ENCODE results near the gene SURF2. TPM values are rescaled to one million over a fixed set of nuclear protein-coding genes. Genes with fewer than 3 reads are reported as not detected.

Gene SURF2
- total RNA-seq = 13.9 and 21.3 TPM in 2 replicates

DNA sequence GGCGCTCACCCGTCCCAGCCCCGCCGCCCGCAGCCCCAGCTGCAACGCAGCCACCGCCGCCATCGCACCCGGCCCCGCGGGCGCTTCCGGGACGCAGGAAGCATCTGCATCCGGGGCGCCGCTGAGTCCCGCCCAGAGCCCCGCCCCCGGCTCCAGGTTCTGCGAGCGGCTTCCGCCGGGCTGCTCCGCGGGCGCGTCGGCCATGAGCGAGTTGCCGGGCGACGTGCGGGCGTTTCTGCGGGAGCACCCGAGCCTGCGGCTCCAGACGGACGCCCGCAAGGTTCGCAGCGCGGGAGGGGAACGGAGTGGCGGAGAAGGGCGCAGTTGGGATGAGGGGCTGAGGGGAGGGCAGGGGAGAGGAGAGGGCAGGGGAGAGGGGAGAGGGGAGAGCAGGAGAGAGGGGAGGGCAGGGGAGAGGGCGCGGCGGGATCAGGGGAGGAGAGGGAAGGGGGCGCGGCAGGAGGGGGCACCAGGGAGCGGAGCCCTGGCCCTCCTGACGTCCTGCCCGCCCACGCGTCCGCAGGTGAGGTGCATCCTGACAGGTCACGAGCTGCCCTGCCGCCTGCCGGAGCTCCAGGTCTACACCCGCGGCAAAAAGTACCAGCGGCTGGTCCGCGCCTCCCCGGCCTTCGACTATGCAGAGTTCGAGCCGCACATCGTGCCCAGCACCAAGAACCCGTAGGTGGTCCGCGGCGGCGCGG is at the start of gene SURF2, which contains the start of gene SURF1:
Gene SURF2, plus strand, starts transcription at position 160 of the 701 bp plus-strand sequence. Its CDS starts 43 bp downstream, at position 203.
Gene SURF1, minus strand, starts transcription at position 97 of the 701 bp plus-strand sequence. Its CDS starts 34 bp downstream, at position 63.

DNA sequence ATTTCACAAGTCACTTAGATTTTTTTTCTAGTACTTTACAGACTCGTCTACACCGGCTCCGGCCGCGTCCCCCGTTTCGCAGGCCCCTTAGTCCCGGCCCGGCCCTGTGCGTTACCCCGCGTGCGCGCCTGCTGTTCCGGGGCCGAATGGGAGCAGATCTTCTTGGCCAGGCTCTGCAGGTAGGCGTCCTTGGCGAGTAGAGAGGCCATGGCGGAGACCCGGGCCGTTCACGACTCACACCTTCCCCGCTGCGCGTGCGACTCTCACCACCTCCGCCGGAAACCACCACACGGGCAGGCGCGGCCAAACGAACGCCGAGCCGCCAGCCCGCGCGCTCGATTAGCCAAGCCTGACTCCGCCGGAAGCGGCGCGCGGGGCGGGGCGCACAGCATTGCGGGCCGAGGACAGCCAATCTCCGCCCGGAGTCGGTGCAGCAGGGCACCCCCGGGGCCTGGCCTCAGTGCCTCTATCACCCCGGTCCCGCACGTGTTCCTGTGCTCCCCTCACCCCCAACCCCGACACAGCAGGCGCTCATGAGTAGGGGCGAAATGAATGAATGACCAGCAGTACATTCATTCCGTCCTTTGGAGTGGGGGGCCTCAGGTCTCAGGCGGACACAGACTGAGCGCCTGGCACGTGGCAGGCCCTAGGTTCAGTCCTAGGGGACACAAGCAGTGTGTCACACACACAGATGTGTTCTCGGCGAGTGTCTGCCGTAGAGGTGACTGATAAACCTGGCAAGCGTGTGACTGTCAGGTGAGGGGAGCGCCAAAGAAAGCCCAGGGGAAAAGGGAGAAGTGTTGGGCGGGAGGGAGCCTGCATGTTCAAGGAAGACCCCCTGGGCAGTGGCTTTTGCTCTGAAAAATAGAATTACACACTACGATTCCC is 20.2 kb upstream of the SURF2 start, which contains the start of gene SURF6:
Gene SURF6, minus strand, starts transcription at position 265 of the 888 bp plus-strand sequence. Its CDS starts 56 bp downstream, at position 209.

DNA sequence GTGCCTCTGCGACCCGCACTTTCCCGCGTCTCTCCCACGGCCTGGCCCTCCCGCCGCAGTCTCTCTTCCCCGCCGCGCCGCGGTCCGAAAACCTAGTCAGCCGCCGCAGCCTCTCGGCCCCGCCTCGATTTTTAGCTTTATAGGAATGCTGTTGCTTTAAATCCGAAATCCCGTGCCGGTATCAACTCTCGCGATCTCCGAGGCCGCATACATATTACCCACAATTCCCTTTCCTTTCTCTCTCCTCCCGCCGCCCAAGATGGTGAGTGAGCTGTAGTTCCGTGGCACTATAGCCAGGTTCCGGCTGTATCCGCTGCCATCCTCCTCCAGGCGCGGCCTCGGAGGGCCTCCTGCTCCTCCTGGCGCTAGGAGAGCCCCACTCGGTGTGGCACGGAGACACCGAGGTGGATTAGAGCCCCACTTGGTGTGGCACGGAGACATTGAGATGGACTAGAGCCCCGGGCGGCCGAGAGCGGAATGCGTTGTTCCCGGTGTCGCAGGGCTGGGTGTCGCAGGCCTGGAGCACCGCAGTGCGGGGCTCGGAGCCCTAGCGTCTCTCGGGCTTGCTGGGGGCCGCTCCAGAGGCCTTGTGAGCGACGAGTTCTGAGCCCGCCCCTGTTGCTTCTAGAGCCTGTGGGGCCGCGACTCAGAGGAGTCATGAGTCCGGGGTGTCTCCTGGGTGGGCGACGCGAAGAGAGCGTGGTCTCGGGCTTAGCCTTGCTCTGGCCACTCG is 8.2 kb upstream of the SURF2 start, which contains the start of the genes MED22 and RPL7A:
Gene MED22, minus strand, starts transcription at position 147 of the 733 bp plus-strand sequence. CDS start 1,469 bp downstream, outside the sequence.
Gene RPL7A, plus strand, starts transcription at position 234 of the 733 bp plus-strand sequence. Its CDS starts 26 bp downstream, at position 260.

DNA sequence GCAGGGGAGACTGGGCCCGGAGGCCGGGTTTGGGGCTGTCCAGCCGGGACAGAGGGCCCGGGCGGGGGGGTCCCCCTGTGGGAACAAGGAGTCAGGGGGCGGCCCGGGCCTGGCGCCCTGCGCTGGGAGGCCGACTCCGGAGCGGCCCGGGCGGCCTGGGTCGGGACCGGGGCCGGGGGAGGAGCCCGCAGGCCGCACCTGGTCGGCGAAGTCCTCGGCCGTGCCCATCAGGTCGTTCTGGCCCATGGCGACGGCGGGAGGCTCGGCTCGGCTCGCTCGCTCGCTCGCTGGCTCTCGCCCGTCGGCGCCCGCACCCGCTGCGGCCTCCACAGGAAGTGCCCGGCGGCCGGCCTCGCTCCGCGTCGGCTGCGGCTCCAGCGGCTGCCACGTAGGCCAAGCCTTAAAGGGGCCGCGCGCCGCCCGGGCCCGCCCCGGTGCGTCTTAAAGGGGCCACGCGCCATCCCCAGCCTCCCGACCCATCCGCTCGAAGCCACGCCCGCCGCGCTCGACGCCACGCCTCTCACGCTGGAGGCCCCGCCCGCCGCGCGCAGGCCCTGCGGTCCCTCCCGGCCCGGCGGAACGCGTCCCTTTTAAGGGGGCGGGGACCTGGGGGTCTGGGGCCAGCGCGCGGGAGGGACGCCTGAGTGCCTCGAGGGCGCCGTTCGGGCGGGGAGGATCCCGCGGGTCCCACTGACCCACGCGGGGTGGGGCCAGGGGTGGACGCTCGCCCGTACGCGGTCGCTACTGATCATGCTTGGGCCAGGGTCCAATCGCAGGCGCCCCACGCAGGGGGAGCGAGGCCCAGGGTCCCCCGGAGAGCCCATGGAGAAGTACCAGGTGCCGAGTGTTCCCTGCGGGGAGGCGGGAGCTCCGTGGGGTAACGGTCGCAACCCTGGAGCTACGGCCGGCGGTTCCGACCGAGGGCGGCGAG is 19.6 kb downstream of the SURF2 start, which contains the start of the genes STKLD1 and SURF4:
Gene STKLD1, plus strand, starts transcription at position 643 of the 931 bp plus-strand sequence. Its CDS starts 108 bp downstream, at position 751.
Gene SURF4, minus strand, starts transcription at position 337 of the 931 bp plus-strand sequence. Its CDS starts 91 bp downstream, at position 246.

Other genes starting within 250 kb of the SURF2 start
- gene RALGDS, start 235.3 kb upstream of the SURF2 start, total RNA-seq = 13.4 and 19.8 TPM in 2 replicates
- gene GBGT1, start 192.6 kb upstream of the SURF2 start, total RNA-seq = 3.5 and 3.8 TPM in 2 replicates
- not detected in 2 replicates for gene OBP2B, start 147.3 kb upstream of the SURF2 start, total RNA-seq
- gene ABO, start 81.3 kb upstream of the SURF2 start, total RNA-seq = not detected in 2 replicates
- 7.5 and 12.2 TPM in 2 replicates for gene SURF6, start 20.4 kb upstream of the SURF2 start, total RNA-seq
- gene MED22, start 8.4 kb upstream of the SURF2 start, total RNA-seq = 14.5 and 14.8 TPM in 2 replicates
- 2,146 and 2,339 TPM in 2 replicates for gene RPL7A, start 8.3 kb upstream of the SURF2 start, total RNA-seq
- gene SURF1, start 63 bp upstream of the SURF2 start, total RNA-seq = 22.7 and 36.2 TPM in 2 replicates
- gene SURF4, start 19.5 kb downstream of the SURF2 start, total RNA-seq = 382 and 497 TPM in 2 replicates
- gene STKLD1, start 19.8 kb downstream of the SURF2 start, total RNA-seq = 0.44 and 0.79 TPM in 2 replicates
- gene REXO4, start 61.5 kb downstream of the SURF2 start, total RNA-seq = 11.9 and 16.8 TPM in 2 replicates
- 1.8 and 2.0 TPM in 2 replicates for gene ADAMTS13, start 65.8 kb downstream of the SURF2 start, total RNA-seq
- 7.1 and 10.6 TPM in 2 replicates for gene CACFD1, start 103.4 kb downstream of the SURF2 start, total RNA-seq
- gene SLC2A6, start 122.5 kb downstream of the SURF2 start, total RNA-seq = 12.1 and 14.3 TPM in 2 replicates
- not detected in 2 replicates for gene MYMK, start 168.4 kb downstream of the SURF2 start, total RNA-seq
- gene ADAMTSL2, start 178.2 kb downstream of the SURF2 start, total RNA-seq = 0.06 and 0.79 TPM in 2 replicates